Karpas-422 (cell line): ENCODE results near the gene UBAP2L. TPM values are rescaled to one million over a fixed set of nuclear protein-coding genes. Genes with fewer than 3 reads are reported as not detected.
"Not testable (repeated sequence)": the region's sequence is repeated elsewhere in the genome, so short reads cannot be mapped to it uniquely, and the experiment has no call there.

ENCODE experiments used
- DNase-seq: peaks from one replicate; pipeline ENCODE4 v3.0.0-alpha.2; 2015
- H2AFZ ChIP-seq: fragments of 200-600 bp; sonication (generic); 2 replicates; pipeline ENCODE4 v1.6.1; 2014; ENCODE audit warnings: antibody characterized with exemption, low read length, mixed read lengths
- H3K27ac ChIP-seq: fragments of 200-600 bp; sonication (generic); 2 replicates; pipeline ENCODE4 v1.5.1; 2014; ENCODE audit warnings: mild to moderate bottlenecking, low read length, moderate library complexity
- H3K27me3 ChIP-seq: fragments of 200-600 bp; sonication (generic); 2 replicates; pipeline ENCODE4 v1.6.1; 2014; ENCODE audit warnings: low read length, mixed read lengths
- H3K36me3 ChIP-seq: fragments of 200-600 bp; sonication (generic); 2 replicates; pipeline ENCODE4 v1.6.1; 2014; ENCODE audit warnings: low read length, mixed read lengths; ENCODE audit not compliant: insufficient read depth
- H3K4me1 ChIP-seq: fragments of 200-600 bp; sonication (generic); 2 replicates; pipeline ENCODE4 v1.6.1; 2014; ENCODE audit warnings: mild to moderate bottlenecking, low read length, mixed read lengths
- H3K4me2 ChIP-seq: fragments of 200-600 bp; sonication (generic); 2 replicates; pipeline ENCODE4 v1.6.1; 2014; ENCODE audit warnings: low read length, low read depth, mild to moderate bottlenecking; ENCODE audit not compliant: poor library complexity, severe bottlenecking
- H3K4me3 ChIP-seq: fragments of 200-600 bp; sonication (generic); 2 replicates; pipeline ENCODE4 v1.5.1; 2014; ENCODE audit warnings: mild to moderate bottlenecking, antibody characterized with exemption, low read length, mixed read lengths
- H3K79me2 ChIP-seq: fragments of 200-600 bp; sonication (generic); 2 replicates; pipeline ENCODE4 v1.6.1; 2014; ENCODE audit warnings: mild to moderate bottlenecking, low read length, mixed read lengths
- H3K9ac ChIP-seq: fragments of 200-600 bp; sonication (generic); 2 replicates; pipeline ENCODE4 v1.6.0; 2014; ENCODE audit warnings: low read length
- H3K9me2 ChIP-seq: fragments of 200-600 bp; sonication (generic), shearing (Covaris generic); replicated peaks from 2 replicates; pipeline ENCODE4 v1.6.0; 2014; ENCODE audit warnings: mild to moderate bottlenecking, low read length, moderate library complexity; ENCODE audit not compliant: insufficient read depth
- H3K9me3 ChIP-seq: fragments of 300-700, 200-600 bp; sonication (generic); 2 replicates; pipeline ENCODE4 v1.6.1; 2014; ENCODE audit warnings: low read length, mixed read lengths
- H4K20me1 ChIP-seq: fragments of 200-600 bp; sonication (generic); 2 replicates; pipeline ENCODE4 v1.6.1; 2014; ENCODE audit warnings: mild to moderate bottlenecking, antibody characterized with exemption, low read length, low read depth; ENCODE audit not compliant: insufficient read depth
- total RNA-seq: library from RNA; depleted of rRNA; stranded (reverse); fragments of >200 nt; shearing (Covaris generic); gene quantifications from 2 replicates; pipeline ENCODE4 v1.2.3, GENCODE V29; 2014; ENCODE audit warnings: low replicate concordance

The UBAP2L gene
- total RNA-seq, 1 experiment from 2014 or later: 119 TPM

DNA sequence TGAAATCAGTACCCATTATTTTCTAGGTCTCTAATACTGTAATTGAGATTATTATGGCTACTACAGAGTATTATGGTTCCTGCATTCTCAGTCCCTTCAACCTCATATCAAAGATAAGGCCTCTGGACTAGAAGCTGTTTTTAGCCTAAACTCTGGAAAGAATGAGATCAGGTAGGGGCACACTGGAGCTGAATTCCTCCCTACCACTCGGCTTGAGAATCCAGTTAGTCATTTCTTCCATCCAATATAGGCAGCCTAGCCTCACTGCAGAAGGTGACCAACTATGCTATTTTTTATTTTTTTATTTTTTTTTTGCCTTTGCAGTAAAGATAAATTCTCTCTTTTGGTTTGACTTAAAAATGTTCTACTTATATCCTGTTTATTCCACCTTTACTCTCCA, 43.7 kb downstream of the UBAP2L start:
- H3K27me3 ChIP-seq: no peaks in the 10 kb centered on the region

GRCh38 chr1:154265586-154265985, 44.8 kb downstream of the UBAP2L start:
- Histone ChIP-seq H3K9me3 (no peaks in the 10 kb centered on the region), H3K9ac (no peak overlapping the region), H3K9me2 (no peaks in the 10 kb centered on the region), H4K20me1 (no peaks in the 10 kb centered on the region), H2AFZ (no peak overlapping the region), H3K79me2 (no peaks in the 10 kb centered on the region), H3K4me1 (no peaks in the 10 kb centered on the region), H3K27me3 (no peaks in the 10 kb centered on the region), H3K4me3 (no peak overlapping the region), H3K27ac (no peak overlapping the region), H3K36me3 (peaks cover 63% of the 10 kb centered on the region; the same call in 1 of the 2 replicates), H3K4me2 (no peak overlapping the region)
- no peak for DNase-seq

More for the DNA sequence above, 43.7 kb downstream of the UBAP2L start:
- H3K9me2 ChIP-seq: no peaks in the 10 kb centered on the region
- H4K20me1 ChIP-seq: no peaks in the 10 kb centered on the region; the same call in 1 of the 2 replicates
- H3K27ac ChIP-seq: no peak overlapping the region
- no peaks in the 10 kb centered on the region for H3K79me2 ChIP-seq
- H3K4me2 ChIP-seq: no peak overlapping the region
- no peak overlapping the region for H3K9ac ChIP-seq
- DNase-seq: no peak
- no peak overlapping the region for H2AFZ ChIP-seq
- no peaks in the 10 kb centered on the region for H3K9me3 ChIP-seq
- no peak overlapping the region for H3K4me3 ChIP-seq
- H3K36me3 ChIP-seq: peaks cover 74% of the 10 kb centered on the region
- H3K4me1 ChIP-seq: no peaks in the 10 kb centered on the region

- Histone ChIP-seq H3K4me3 (no peak overlapping the region), H2AFZ (no peak overlapping the region), H3K27ac (no peak overlapping the region; the same call in 1 of the 2 replicates), H3K36me3 (peaks cover 19% of the 10 kb centered on the region; the same call in 1 of the 2 replicates), H3K9me2 (no peaks in the 10 kb centered on the region), H3K9ac (0 out of 2 replicates have a peak overlapping the region, but pooled peaks have one; percentile 71), H3K27me3 (no peaks in the 10 kb centered on the region), H3K79me2 (peaks cover 15% of the 10 kb centered on the region), H3K9me3 (no peaks in the 10 kb centered on the region), H3K4me1 (peaks cover 21% of the 10 kb centered on the region), H4K20me1 (no peaks in the 10 kb centered on the region), H3K4me2 (peak overlapping the region; percentile 75)
- no peak for DNase-seq
Observed at GRCh38 chr1:154270833-154271232, 50.1 kb downstream of the UBAP2L start.

GRCh38 chr1:154272217-154272998, 51.7 kb downstream of the UBAP2L start, which contains the start of gene HAX1:
Gene HAX1 (plus strand): TSS chr1:154272629. CDS start chr1:154272724, 95 bp downstream.
- no peaks in the 10 kb centered on the region for H3K9me2 ChIP-seq
- H4K20me1 ChIP-seq: no peaks in the 10 kb centered on the region
- H3K36me3 ChIP-seq: peaks cover 9% of the 10 kb centered on the region; the same call in 1 of the 2 replicates
- peaks cover 15% of the 10 kb centered on the region for H3K79me2 ChIP-seq
- H3K9ac ChIP-seq: peak within 1 kb of the TSS; percentile 91
- H3K27me3 ChIP-seq: no peaks in the 10 kb centered on the region
- peaks cover 21% of the 10 kb centered on the region for H3K4me1 ChIP-seq
- H3K4me3 ChIP-seq: peak within 1 kb of the TSS; percentile 79
- peak within 1 kb of the TSS; percentile 21; the same call in 1 of the 2 replicates for H2AFZ ChIP-seq
- peak within 1 kb of the TSS; percentile 75 for H3K4me2 ChIP-seq
- peak within 1 kb of the TSS; percentile 76 for H3K27ac ChIP-seq
- peak; percentile 99 for DNase-seq
- H3K9me3 ChIP-seq: no peaks in the 10 kb centered on the region

GRCh38 chr1:154272999-154273563, 52.3 kb downstream of the UBAP2L start:
- no peaks in the 10 kb centered on the region for H3K9me2 ChIP-seq

GRCh38 chr1:154276797-154277196, 56.0 kb downstream of the UBAP2L start:
- H3K27ac ChIP-seq: no peak overlapping the region
- H3K9ac ChIP-seq: no peak overlapping the region
- H3K79me2 ChIP-seq: peaks cover 15% of the 10 kb centered on the region
- H3K27me3 ChIP-seq: no peaks in the 10 kb centered on the region
- no peak for DNase-seq
- peaks cover 11% of the 10 kb centered on the region for H3K4me1 ChIP-seq
- no peaks in the 10 kb centered on the region for H4K20me1 ChIP-seq
- no peak overlapping the region for H3K4me3 ChIP-seq
- no peaks in the 10 kb centered on the region for H3K9me3 ChIP-seq
- H3K4me2 ChIP-seq: no peak overlapping the region
- no peak overlapping the region for H2AFZ ChIP-seq
- no peaks in the 10 kb centered on the region; the same call in 1 of the 2 replicates for H3K36me3 ChIP-seq
- no peaks in the 10 kb centered on the region for H3K9me2 ChIP-seq

More at GRCh38 chr1:154272999-154273563, 52.3 kb downstream of the UBAP2L start:
- H3K4me2 ChIP-seq: peak overlapping the region; percentile 75
- peaks cover 21% of the 10 kb centered on the region for H3K4me1 ChIP-seq
- no peaks in the 10 kb centered on the region for H4K20me1 ChIP-seq
- H3K27ac ChIP-seq: peak overlapping the region; percentile 69
- H2AFZ ChIP-seq: peak overlapping the region; percentile 21; the same call in 1 of the 2 replicates
- peaks cover 9% of the 10 kb centered on the region; the same call in 1 of the 2 replicates for H3K36me3 ChIP-seq
- DNase-seq: no peak
- H3K9ac ChIP-seq: peak overlapping the region; percentile 91
- H3K9me3 ChIP-seq: no peaks in the 10 kb centered on the region
- H3K4me3 ChIP-seq: peak overlapping the region; percentile 79
- no peaks in the 10 kb centered on the region for H3K27me3 ChIP-seq
- H3K79me2 ChIP-seq: peaks cover 15% of the 10 kb centered on the region

DNA sequence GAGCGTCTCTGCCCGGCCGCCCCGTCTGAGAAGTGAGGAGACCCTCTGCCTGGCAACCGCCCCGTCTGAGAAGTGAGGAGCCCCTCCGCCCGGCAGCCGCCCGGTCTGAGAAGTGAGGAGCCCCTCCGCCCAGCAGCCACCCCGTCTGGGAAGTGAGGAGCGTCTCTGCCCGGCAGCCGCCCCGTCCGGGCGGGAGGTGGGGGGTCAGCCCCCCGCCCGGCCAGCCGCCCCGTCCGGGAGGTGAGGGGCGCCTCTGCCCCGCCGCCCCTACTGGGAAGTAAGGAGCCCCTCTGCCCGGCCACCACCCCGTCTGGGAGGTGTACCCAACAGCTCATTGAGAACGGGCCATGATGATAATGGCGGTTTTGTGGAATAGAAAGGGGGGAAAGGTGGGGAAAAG, 66.8 kb downstream of the UBAP2L start:
- not testable (repeated sequence) for H3K4me2 ChIP-seq, H3K4me3 ChIP-seq, H3K4me1 ChIP-seq, DNase-seq, H3K79me2 ChIP-seq, H3K9me3 ChIP-seq, H2AFZ ChIP-seq, H4K20me1 ChIP-seq, H3K9me2 ChIP-seq, H3K27me3 ChIP-seq, H3K27ac ChIP-seq, H3K9ac ChIP-seq, H3K36me3 ChIP-seq

- no peak overlapping the region for H3K4me3 ChIP-seq
- H4K20me1 ChIP-seq: no peaks in the 10 kb centered on the region
- no peaks in the 10 kb centered on the region for H3K79me2 ChIP-seq
- no peaks in the 10 kb centered on the region for H3K27me3 ChIP-seq
- no peak overlapping the region for H3K27ac ChIP-seq
- no peak for DNase-seq
- H3K9me3 ChIP-seq: no peaks in the 10 kb centered on the region
- no peaks in the 10 kb centered on the region for H3K4me1 ChIP-seq
- no peak overlapping the region for H3K4me2 ChIP-seq
- H3K9ac ChIP-seq: no peak overlapping the region
- no peak overlapping the region for H2AFZ ChIP-seq
- no peaks in the 10 kb centered on the region for H3K36me3 ChIP-seq
- H3K9me2 ChIP-seq: no peaks in the 10 kb centered on the region
Observed at GRCh38 chr1:154288661-154289060, 67.9 kb downstream of the UBAP2L start.
